Amniotic stem cell (primary cell): ENCODE data around the gene SLF1.

Source experiments
- DNase-seq: peaks from one replicate; lab custom pipeline; 2025; lab: John Stamatoyannopoulos, UW

SLF1 gene

GRCh38 chr5:94661086-94661485 lies 42.6 kb downstream of the SLF1 start:
- DNase-seq: no peak

- DNase-seq: no peak
Measured at GRCh38 chr5:94667937-94668336, 49.5 kb downstream of the SLF1 start.

- no peak for DNase-seq
Measured at GRCh38 chr5:94670726-94671125, 52.3 kb downstream of the SLF1 start.

- no peak for DNase-seq
Measured at GRCh38 chr5:94672746-94673145, 54.3 kb downstream of the SLF1 start.

- no peak for DNase-seq
Measured at GRCh38 chr5:94674490-94675382, 56.3 kb downstream of the SLF1 start.

GRCh38 chr5:94675965-94676618 lies 57.6 kb downstream of the SLF1 start:
- DNase-seq: no peak

GRCh38 chr5:94682814-94683520 lies 64.5 kb downstream of the SLF1 start:
- DNase-seq: no peak

GRCh38 chr5:94689908-94690307 lies 71.4 kb downstream of the SLF1 start:
- no peak for DNase-seq

- DNase-seq: no peak
Measured at GRCh38 chr5:94690778-94691177, 72.3 kb downstream of the SLF1 start.

- no peak for DNase-seq
Measured at GRCh38 chr5:94691291-94691690, 72.8 kb downstream of the SLF1 start.

- no peak for DNase-seq
Measured at GRCh38 chr5:94691949-94692348, 73.5 kb downstream of the SLF1 start.

- no peak for DNase-seq
Measured at GRCh38 chr5:94692581-94692980, 74.1 kb downstream of the SLF1 start.

GRCh38 chr5:94693043-94693822 lies 74.8 kb downstream of the SLF1 start:
- DNase-seq: peak; percentile 20

- no peak for DNase-seq
Measured at GRCh38 chr5:94693845-94694370, 75.4 kb downstream of the SLF1 start.

- no peak for DNase-seq
Measured at GRCh38 chr5:94694671-94695070, 76.2 kb downstream of the SLF1 start.

GRCh38 chr5:94698197-94698596 lies 79.7 kb downstream of the SLF1 start:
- no peak for DNase-seq

GRCh38 chr5:94699562-94699961 lies 81.1 kb downstream of the SLF1 start:
- DNase-seq: no peak

GRCh38 chr5:94700592-94700991 lies 82.1 kb downstream of the SLF1 start:
- no peak for DNase-seq

- DNase-seq: no peak
Measured at GRCh38 chr5:94702729-94703128, 84.3 kb downstream of the SLF1 start.

- DNase-seq: no peak
Measured at GRCh38 chr5:94705427-94705826, 87.0 kb downstream of the SLF1 start.

GRCh38 chr5:94707359-94707758 lies 88.9 kb downstream of the SLF1 start:
- DNase-seq: no peak

- no peak for DNase-seq
Measured at GRCh38 chr5:94709277-94709676, 90.8 kb downstream of the SLF1 start.
